ENCODE data around the gene DAAM2. TPM values are rescaled to one million over a fixed set of nuclear protein-coding genes. Genes with fewer than 3 reads are reported as not detected.

DAAM2 gene
- total and polyA plus RNA-seq, 2 of the 8 experiments (the other 6 are each of a cell fraction or from before 2014, with no cell fraction given), result 1.5 to 2.9 TPM

DNA sequence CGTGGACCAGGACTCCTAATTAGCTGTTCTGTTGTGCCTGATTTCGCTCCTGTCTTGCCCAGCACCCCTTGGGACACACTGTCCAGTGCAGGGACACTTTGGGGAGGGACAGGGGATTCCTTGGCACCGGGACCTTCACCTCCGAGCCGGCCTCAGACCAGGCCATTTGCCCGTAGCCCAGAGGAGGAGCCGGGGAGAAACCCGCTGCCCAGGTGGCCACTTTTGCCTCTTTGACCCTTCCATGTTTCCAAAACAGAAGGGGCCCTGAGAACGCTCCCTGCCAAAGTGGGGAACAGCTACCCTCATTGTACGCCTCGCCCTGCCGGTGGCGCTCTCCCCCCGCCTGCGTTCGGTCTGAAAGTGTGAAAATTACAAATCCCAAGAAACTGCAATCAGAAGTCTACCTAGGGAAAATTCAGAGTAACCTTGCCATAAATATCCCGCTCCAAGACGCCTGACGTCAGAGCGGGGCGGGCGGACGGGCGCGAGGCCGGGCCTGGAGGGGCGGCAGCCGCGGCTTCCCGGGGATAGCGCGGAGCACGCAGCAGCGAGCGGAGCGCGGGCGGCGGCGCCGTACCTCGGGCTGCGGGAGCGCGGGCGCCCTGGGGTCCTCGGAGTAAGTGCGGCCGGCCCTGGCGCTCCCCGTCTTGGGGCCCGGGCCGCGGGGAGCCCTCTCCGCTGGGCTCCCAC, at the start of gene DAAM2 (continued):
- no peak for TF ChIP-seq HDAC6 (IDR thresholded peaks at IDR 0.05; ENCODE audit: low read depth, low read length)
- TF ChIP-seq RAD21 (IDR thresholded peaks at IDR 0.05 in 1 of 2, conservative IDR thresholded peaks at IDR 0.05 in 1 of 2; ENCODE audit: low read depth in 2 of 2, low read length in 2 of 2), result peak; percentile 23 to 38; a peak in 1 of 4 replicates
- TF ChIP-seq CHD2 (IDR thresholded peaks at IDR 0.05; ENCODE audit: low read length), result no peak
- no peak for TF ChIP-seq ZNF274 (IDR thresholded peaks at IDR 0.05; ENCODE audit: borderline replicate concordance, extremely low read depth, low read length)
- TF ChIP-seq RXRA (IDR thresholded peaks at IDR 0.05; ENCODE audit: insufficient read depth, low read depth, low read length), result no peak
- 0 out of 3 replicates have a peak, but pooled peaks of 1 of the 2 experiments have one; percentile 21 for TF ChIP-seq POLR2A (IDR thresholded peaks at IDR 0.05; ENCODE audit: control extremely low read depth in 1 of 2, low read depth in 2 of 2, low read length in 2 of 2)
- TF ChIP-seq TEAD4 (IDR thresholded peaks at IDR 0.05; ENCODE audit: low read depth, low read length), result no peak
- TF ChIP-seq TAF1 (IDR thresholded peaks at IDR 0.05; ENCODE audit: low read depth, low read length), result 0 out of 2 replicates have a peak, but pooled peaks have one; percentile 55
- no peak for TF ChIP-seq GABPA (IDR thresholded peaks at IDR 0.05; ENCODE audit: borderline replicate concordance, insufficient read depth, low read length)
- TF ChIP-seq TAF7 (optimal IDR thresholded peaks at IDR 0.05; ENCODE audit: borderline replicate concordance, low read depth, low read length), result no peak
- TF ChIP-seq KDM1A (IDR thresholded peaks at IDR 0.05; ENCODE audit: borderline replicate concordance, low read length), result no peak
- TF ChIP-seq RBBP5 (IDR thresholded peaks at IDR 0.05; ENCODE audit: borderline replicate concordance, low read depth, low read length), result 0 out of 2 replicates have a peak, but pooled peaks have one; percentile 47
- no peak for TF ChIP-seq HDAC2 (IDR thresholded peaks at IDR 0.05; ENCODE audit: borderline replicate concordance in 1 of 2, low read depth in 2 of 2, low read length in 2 of 2)
- TF ChIP-seq PHF8 (conservative IDR thresholded peaks at IDR 0.05; ENCODE audit: low read depth, low read length), result peak; percentile 30; the same call in 1 of the 2 replicates
- peak; percentile 59; the same call in 1 of the 2 replicates for TF ChIP-seq SUZ12 (IDR thresholded peaks at IDR 0.05; ENCODE audit: low read length)
- TF ChIP-seq POU5F1 (IDR thresholded peaks at IDR 0.05; ENCODE audit: low read depth, low read length), result no peak
- TF ChIP-seq SRF (IDR thresholded peaks at IDR 0.05; ENCODE audit: low read depth, low read length), result no peak
- no peak for TF ChIP-seq CEBPB (IDR thresholded peaks at IDR 0.05; ENCODE audit: low read depth, low read length)
- TF ChIP-seq CREB1 (IDR thresholded peaks at IDR 0.05), result peak; percentile 66
- no peak for TF ChIP-seq SP2 (IDR thresholded peaks at IDR 0.05; ENCODE audit: low read length)
- TF ChIP-seq, protein P1, sequence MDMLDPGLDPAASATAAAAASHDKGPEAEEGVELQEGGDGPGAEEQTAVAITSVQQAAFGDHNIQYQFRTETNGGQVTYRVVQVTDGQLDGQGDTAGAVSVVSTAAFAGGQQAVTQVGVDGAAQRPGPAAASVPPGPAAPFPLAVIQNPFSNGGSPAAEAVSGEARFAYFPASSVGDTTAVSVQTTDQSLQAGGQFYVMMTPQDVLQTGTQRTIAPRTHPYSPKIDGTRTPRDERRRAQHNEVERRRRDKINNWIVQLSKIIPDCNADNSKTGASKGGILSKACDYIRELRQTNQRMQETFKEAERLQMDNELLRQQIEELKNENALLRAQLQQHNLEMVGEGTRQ (IDR thresholded peaks at IDR 0.05; ENCODE audit: low read length), result no peak
- peak; percentile 18; the same call in 1 of the 2 replicates for TF ChIP-seq TBP (IDR thresholded peaks at IDR 0.05; ENCODE audit: low read depth, low read length)
